Right lobe of liver (tissue), 6 donors: Measurements from ENCODE around the gene SGSM2. TPM values are rescaled to one million over a fixed set of nuclear protein-coding genes. Genes with fewer than 3 reads are reported as not detected.

Experiments
- ATAC-seq, 4 donors: fragments of 200-7000 bp; cut with Tn5 transposase; one replicate each; pipeline ENCODE4 v1.9.1; 2020; ENCODE audit warnings: mild to moderate bottlenecking in 4 of 4, moderate library complexity in 4 of 4
- DNase-seq, 3 donors: peaks; one replicate each; pipeline ENCODE4 v3.0.0-alpha.2; 2020
- H3K27ac ChIP-seq, 3 donors: fragments of 200-600 bp; one replicate each; pipeline ENCODE4 v1.8.0; 2022
- H3K27me3 ChIP-seq, 2 donors: fragments of 200-600 bp; one replicate each; pipeline ENCODE4 v1.8.0; 2022
- H3K36me3 ChIP-seq, 4 donors: fragments of 200-600 bp; sonication (generic) in 1 of 4; one replicate each; pipeline versions ENCODE4 v1.5.1 to v1.8.0; 2017 to 2022; ENCODE audit warnings: control low read depth in 1 of 4
- H3K4me1 ChIP-seq, 4 donors: fragments of 200-600 bp; sonication (generic) in 1 of 4; one replicate each; pipeline versions ENCODE4 v1.5.1 to v1.8.0; 2017 to 2022; ENCODE audit warnings: control low read depth in 1 of 4
- H3K4me3 ChIP-seq, 3 donors: fragments of 200-600 bp; one replicate each; pipeline ENCODE4 v1.8.0; 2022
- H3K9me3 ChIP-seq, 4 donors: fragments of 200-600 bp; sonication (generic) in 1 of 4; one replicate each; pipeline versions ENCODE4 v1.5.1 to v1.8.0; 2017 to 2022; ENCODE audit warnings: control low read depth in 1 of 4
- CTCF ChIP-seq, 4 donors: fragments of 200-600 bp in 3 of 4; fragments of 450-650 bp in 1 of 4; IDR thresholded peaks; one replicate each; pipeline versions ENCODE4 v1.5.1 to v1.8.0; 2016 to 2022; ENCODE audit warnings: antibody characterized with exemption in 4 of 4, mild to moderate bottlenecking in 2 of 4
- POLR2A ChIP-seq: fragments of 450-650 bp; IDR thresholded peaks from one replicate; pipeline ENCODE4 v1.6.1; 2017; ENCODE audit warnings: antibody characterized with exemption, mild to moderate bottlenecking
- WGBS: methylation state at CpG from one replicate; pipeline ENCODE4 v1.1.6; 2018; ENCODE audit warnings: low coverage, low lambda C conversion rate; ENCODE audit not compliant: insufficient coverage; ENCODE audit errors: missing lambda C conversion rate; 5-methylcytosine and 5-hydroxymethylcytosine counted together
- intact Hi-C, 2 donors: fragments of 100-400 bp; cut with DNase I; formaldehyde crosslinking; loops; one replicate each; pipeline versions ENCODE4 v1.11.2 to v1.14.1; 2022
- total RNA-seq, 6 experiments: library from RNA; depleted of rRNA in 2 of 6; stranded (reverse); fragments of >200 nt in 2 of 6; fragmentation: NEBNext Ultra II Directional in 3 of 6; extraction: Animal tissue kit (Norgen Biotek cat#: 25700) in 3 of 6; gene quantifications; one replicate each; pipeline versions ENCODE4 v1.1.0 to v1.2.4, GENCODE V29; 2016 to 2023
- donor health status: DM: no; HTN: yes; CAD: no.
- donor health status: DM: no; HTN: no; CAD: no.
- donor health status: DM: no; HTN: no; CAD: no.
- donor health status: DM: no; HTN: yes; CAD: no.
- donor health status: DM: no; HTN: yes; CAD: no.

Gene SGSM2
- total RNA-seq, 6 experiments from 2014 or later = 6.0 to 17.2 (median 13.2) TPM

DNA sequence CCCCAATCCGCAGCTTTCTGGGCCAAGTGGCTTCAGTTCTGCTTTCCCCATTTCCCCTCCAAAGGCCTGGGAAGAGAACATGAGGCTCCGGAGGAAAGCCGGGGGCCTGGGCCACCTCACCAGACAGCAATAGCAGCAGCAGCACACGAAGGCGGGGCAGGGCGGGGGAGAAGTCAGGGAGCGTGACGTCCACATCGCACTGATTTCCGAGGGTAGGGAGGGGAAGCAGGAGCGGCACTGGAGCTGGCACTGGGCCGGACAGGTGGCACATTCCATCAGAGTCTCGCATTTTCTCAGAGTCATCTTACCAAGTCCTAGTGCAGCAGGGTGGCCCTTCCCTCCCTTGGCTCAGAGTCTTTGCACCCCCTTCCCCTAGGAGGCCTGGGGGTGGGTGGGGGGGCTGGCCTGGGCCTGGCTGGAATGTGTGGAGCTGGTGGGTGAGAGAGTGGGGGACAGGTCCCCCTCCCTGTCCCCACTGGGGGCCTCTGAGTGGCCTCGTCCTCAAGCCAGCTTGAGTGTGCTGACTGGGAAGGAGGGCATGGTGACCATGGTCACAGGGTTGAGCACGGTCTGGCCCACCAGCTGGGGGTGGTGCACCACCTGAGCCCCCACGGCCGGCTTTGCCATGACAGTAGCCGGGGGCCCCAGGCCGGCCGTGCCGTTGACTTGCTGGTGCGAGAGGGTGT, 49.2 kb downstream of the SGSM2 start:
- Histone ChIP-seq H3K9me3 (no peaks in the 10 kb centered on the region), H3K27me3 (no peaks in the 10 kb centered on the region), H3K36me3 (peaks cover 0 to 13% (median 3%) of the 10 kb centered on the region in 4 donors), H3K4me1 (peaks cover 0 to 21% (median 9%) of the 10 kb centered on the region in 4 donors), H3K4me3 (no peak overlapping the region), H3K27ac (no peak overlapping the region)
- 82% methylated on average over 2 of the region's 22 CpGs for WGBS
- TF ChIP-seq CTCF (IDR thresholded peaks at IDR 0.05) = no peak
- TF ChIP-seq POLR2A = no peak
- intact Hi-C loops = no loop called here
- ATAC-seq (no peak), DNase-seq (no peak)

- no peaks in the 10 kb centered on the region for H3K9me3 ChIP-seq
- no peak overlapping the region for H3K4me3 ChIP-seq
- TF ChIP-seq CTCF (IDR thresholded peaks at IDR 0.05) (no peak), POLR2A (no peak)
- DNase-seq (no peak), ATAC-seq (no peak)
- peaks cover 0 to 28% (median 13%) of the 10 kb centered on the region in 4 donors for H3K4me1 ChIP-seq
- intact Hi-C loops = no loop called here
- 75% methylated on average over 4 of the region's 41 CpGs for WGBS
- H3K27me3 ChIP-seq = no peaks in the 10 kb centered on the region
- H3K27ac ChIP-seq = no peak overlapping the region
- H3K36me3 ChIP-seq = peaks cover 0 to 13% (median 3%) of the 10 kb centered on the region in 4 donors
Measured at GRCh38 chr17:2387086-2388019, 50.1 kb downstream of the SGSM2 start.

GRCh38 chr17:2388020-2388682, 50.9 kb downstream of the SGSM2 start:
- intact Hi-C loops = no loop called here
- peaks cover 0 to 13% (median 3%) of the 10 kb centered on the region in 4 donors for H3K36me3 ChIP-seq
- no peak overlapping the region for H3K4me3 ChIP-seq
- TF ChIP-seq CTCF (IDR thresholded peaks at IDR 0.05) = no peak
- TF ChIP-seq POLR2A = no peak
- no peaks in the 10 kb centered on the region for H3K27me3 ChIP-seq
- H3K9me3 ChIP-seq = no peaks in the 10 kb centered on the region
- H3K4me1 ChIP-seq = peaks cover 0 to 21% (median 10%) of the 10 kb centered on the region in 4 donors
- ATAC-seq = no peak
- no peak for DNase-seq
- H3K27ac ChIP-seq = no peak overlapping the region
- WGBS = 96% methylated on average over 13 of the region's 21 CpGs

- no peak for ATAC-seq
- WGBS = 92% methylated on average over 13 of the region's 15 CpGs
- Histone ChIP-seq H3K9me3 (no peaks in the 10 kb centered on the region), H3K4me3 (no peak overlapping the region), H3K27ac (no peak overlapping the region), H3K4me1 (peaks cover 0 to 16% (median 7%) of the 10 kb centered on the region in 4 donors), H3K27me3 (no peaks in the 10 kb centered on the region), H3K36me3 (peaks cover 0 to 13% (median 3%) of the 10 kb centered on the region in 4 donors)
- no peak for DNase-seq
- intact Hi-C loops = no loop called here
- TF ChIP-seq CTCF (IDR thresholded peaks at IDR 0.05) (no peak), POLR2A (no peak)
Measured at GRCh38 chr17:2388683-2389055, 51.4 kb downstream of the SGSM2 start.
